Right ventricle myocardium inferior (tissue), 1 donor: ENCODE data around the gene GPR18. TPM values are rescaled to one million over a fixed set of nuclear protein-coding genes. Genes with fewer than 3 reads are reported as not detected.

ENCODE experiments used
- ATAC-seq: fragments of 200-7000 bp; cut with Tn5 transposase; one replicate; pipeline ENCODE4 v1.9.1; 2020; ENCODE audit warnings: mild to moderate bottlenecking, moderate library complexity
- DNase-seq: peaks from one replicate; pipeline ENCODE4 v3.0.0; 2021; ENCODE audit errors: missing footprints
- intact Hi-C: fragments of 100-400 bp; cut with DNase I; formaldehyde crosslinking; loops from one replicate; pipeline ENCODE4 v1.11.0; 2022
- long read RNA-seq: library from polyadenylated mRNA; unstranded; transcript quantifications from one replicate; pipeline ENCODE4 v2.0.0, GENCODE V29; 2021
- total RNA-seq: library from RNA; stranded (reverse); fragmentation: NEBNext Ultra II Directional; extraction: Animal tissue kit (Norgen Biotek cat#: 25700); gene quantifications from one replicate; pipeline ENCODE4 v1.2.1, GENCODE V29; 2021
- donor health status: DM: no; HTN: yes; CAD: no; lungs with severe emphysema.

The GPR18 gene
- total RNA-seq = not detected
- long read RNA-seq = 0 reads

DNA sequence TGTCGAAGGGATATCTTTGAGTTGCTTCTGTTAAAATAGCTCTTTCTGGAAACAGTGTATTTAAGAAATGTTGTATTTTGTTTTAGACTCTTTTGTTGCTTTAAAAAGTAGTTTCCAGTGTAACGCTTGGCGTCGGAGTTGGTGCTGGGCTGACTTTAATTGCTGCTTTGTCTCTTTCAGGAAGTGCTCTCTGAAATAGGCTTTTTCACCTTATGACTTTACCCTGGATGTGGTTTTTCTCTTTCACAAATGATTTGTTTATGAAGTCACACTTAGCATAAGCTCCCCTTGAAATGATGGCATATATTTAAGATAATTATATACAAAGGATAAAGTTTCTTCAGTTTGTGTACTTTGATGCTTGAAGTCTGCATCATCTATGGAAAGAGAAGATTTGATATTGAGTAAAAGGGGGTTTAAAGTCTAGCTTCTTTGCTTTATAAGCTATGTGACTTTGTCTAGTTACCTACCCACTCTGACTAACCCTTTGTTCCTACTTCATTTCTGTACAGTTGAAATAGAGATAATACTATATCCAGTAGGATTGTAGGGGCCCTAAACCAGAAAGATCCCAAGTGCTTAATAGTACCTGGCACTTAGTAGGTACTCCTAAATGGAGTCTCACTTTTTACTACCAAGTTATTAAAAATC is at the start of gene GPR18:
Gene GPR18 (minus strand): TSS at position 170 of the 651 bp plus-strand sequence. CDS start 2,507 bp downstream, outside the sequence.
- no peak for DNase-seq
- intact Hi-C loops = no loop called here
- ATAC-seq = no peak

GRCh38 chr13:99307648-99308339 is 49.6 kb upstream of the GPR18 start:
- ATAC-seq (no peak), DNase-seq (no peak)
- intact Hi-C loops = no loop called here

GRCh38 chr13:99307247-99307646 is 49.1 kb upstream of the GPR18 start, which contains the start of gene GPR183:
Gene GPR183, minus strand, starts transcription at chr13:99307399. Its CDS starts 11,254 bp downstream, at chr13:99296145.
- intact Hi-C loops = no loop called here
- ATAC-seq (peak; percentile 70), DNase-seq (no peak)

GRCh38 chr13:99305566-99305965 is 47.4 kb upstream of the GPR18 start:
- DNase-seq (no peak), ATAC-seq (no peak)
- intact Hi-C loops = no loop called here

DNA sequence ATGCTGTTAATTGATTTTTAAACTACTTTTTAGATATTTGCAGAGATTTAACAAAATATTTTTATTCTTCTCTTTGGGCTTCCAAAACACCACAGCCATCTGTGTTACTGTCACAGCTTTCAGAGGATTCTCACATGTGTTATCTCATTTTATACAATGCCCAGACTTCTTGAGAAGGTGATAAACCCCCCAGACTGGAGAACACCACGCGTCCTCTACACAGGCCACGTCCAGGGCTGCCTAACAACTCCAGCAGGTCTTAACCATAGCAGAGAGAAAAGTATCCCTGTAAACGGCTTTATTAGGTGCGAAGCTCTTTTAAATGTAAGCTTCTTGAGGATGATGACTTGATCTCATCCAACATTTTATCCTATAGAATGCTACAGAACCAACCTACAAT is 47.0 kb upstream of the GPR18 start:
- DNase-seq = no peak
- no peak for ATAC-seq
- intact Hi-C loops = no loop called here

- intact Hi-C loops = no loop called here
- no peak for DNase-seq
- no peak for ATAC-seq
Observed at GRCh38 chr13:99304541-99304940, 46.4 kb upstream of the GPR18 start.

- intact Hi-C loops = no loop called here
- ATAC-seq (peak; percentile 27), DNase-seq (no peak)
Observed at GRCh38 chr13:99303863-99304521, 45.8 kb upstream of the GPR18 start.

- DNase-seq = no peak
- intact Hi-C loops = no loop called here
- ATAC-seq = no peak
Observed at GRCh38 chr13:99302637-99303505, 44.7 kb upstream of the GPR18 start.

DNA sequence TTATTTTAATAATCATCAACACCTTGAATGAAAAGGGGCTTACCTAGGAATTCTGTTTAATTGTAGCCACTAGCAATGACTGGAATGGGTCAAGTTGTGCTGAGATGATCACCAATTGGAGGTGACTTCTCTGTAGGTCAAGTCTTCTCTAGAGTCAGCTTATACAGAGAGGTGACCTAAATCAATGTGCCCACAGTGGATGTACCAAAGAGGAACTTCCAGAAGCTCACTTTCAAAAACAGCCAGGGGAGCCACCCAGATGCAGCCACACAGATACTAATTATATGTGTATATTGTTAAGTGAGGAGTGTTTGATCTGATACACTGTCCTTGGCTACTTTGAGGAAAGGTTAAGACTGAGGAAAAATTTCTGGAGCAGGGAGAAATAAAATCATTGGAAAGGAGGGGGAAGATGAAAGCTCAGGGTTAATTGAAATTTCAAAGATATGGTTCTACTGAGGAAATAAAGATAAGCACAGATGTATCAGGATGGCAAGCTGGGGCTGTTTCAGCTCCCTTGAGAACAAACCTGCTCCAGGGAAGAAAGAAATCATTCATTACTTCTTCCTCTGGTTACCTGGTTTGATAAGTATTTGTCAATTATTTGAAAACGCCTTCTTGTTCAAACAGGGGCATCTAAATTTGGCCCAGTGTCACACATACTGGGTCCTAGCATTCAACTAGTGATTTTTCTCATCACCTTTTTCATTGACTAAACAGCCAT is 43.9 kb upstream of the GPR18 start:
- intact Hi-C loops = no loop called here
- no peak for ATAC-seq
- no peak for DNase-seq

DNA sequence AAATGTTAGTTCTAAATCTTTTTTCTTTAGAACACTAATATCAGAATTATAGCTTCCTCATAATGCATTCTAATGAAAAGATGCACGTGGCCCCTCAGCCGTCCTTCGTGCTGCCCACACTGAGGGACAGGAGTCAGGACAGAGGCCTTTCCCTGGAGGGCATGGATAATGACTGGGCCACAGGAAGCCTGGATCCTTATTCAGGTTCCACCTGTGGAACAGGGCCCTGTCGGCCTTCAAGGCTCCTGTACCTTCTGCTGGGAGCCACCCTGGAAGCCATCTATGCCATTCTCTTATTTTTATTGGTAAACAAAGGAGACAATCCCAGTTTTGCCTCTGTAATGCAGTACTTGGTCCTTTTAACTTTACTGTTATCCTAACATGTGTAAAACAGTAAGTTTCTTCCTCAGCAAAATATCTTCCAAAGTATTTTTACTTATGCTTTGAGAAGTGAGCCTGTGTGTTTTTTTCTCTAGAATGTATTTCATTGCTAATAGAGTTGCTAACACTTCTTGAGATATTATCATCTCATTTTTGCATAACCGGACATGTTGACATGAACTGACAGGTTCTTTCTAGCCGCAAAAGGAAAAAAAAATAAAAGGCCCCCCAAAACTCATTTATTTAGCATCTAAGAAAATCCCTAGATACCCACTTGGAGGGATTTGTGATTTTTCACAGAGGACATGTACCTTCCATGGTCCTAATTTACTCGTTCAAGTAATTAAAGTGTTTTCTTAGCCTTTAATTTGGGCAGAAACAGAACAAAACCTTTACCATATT is 43.1 kb upstream of the GPR18 start:
- intact Hi-C loops = no loop called here
- DNase-seq = no peak
- ATAC-seq = no peak

DNA sequence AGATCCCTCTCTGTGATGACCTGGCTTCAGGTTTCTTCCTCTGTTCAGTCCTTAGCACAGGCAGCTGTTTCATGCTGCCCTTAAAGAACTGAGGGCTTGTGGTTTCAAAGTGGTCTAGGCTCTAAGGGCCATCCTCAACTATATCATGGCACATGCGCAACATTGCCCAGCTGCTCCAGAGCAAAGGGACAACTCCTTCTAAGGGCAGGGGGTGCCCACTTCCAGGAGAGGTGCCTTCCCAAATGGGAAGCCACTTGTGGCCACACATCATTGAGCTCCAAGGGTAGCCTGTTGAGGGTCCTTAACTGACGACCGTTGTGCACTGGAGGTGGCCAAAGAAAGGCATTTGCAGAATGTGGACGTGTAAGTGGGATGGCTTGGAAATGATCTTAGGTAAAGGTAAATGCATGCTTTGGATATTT is 41.8 kb upstream of the GPR18 start:
- intact Hi-C loops = no loop called here
- DNase-seq (no peak), ATAC-seq (no peak)

DNA sequence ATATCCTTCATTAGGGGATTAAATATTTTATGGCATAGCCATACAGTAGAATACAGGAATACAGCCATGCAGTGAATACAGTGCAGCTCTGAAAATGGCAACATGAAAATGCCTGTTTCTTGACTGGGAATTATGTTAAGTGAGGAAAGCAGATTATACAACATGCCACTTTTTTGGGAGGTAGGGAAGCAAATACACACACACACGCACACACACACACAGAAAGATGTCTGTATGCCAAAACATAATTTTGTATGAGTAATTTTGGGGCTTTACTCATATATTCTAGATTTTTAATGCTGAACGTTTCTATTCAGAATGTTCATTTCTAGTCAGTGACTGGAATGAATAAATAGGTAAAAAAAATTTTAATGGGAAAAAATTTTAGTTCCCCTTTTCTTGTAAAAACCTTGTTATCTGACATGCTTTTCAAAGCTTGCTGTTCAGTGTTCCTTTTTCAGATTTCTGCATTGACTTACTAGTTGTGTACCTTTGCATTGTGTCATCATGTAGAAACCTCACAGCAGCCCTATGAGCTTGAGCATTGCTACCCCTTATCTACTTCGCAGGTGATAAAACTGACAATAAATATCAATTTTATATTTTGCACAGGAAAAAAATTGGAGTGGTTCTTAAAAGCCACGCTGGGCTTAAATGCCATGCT is 41.2 kb upstream of the GPR18 start:
- ATAC-seq (no peak), DNase-seq (no peak)
- intact Hi-C loops = no loop called here

GRCh38 chr13:99298056-99298455 is 39.9 kb upstream of the GPR18 start:
- ATAC-seq (no peak), DNase-seq (no peak)
- intact Hi-C loops = no loop called here

DNA sequence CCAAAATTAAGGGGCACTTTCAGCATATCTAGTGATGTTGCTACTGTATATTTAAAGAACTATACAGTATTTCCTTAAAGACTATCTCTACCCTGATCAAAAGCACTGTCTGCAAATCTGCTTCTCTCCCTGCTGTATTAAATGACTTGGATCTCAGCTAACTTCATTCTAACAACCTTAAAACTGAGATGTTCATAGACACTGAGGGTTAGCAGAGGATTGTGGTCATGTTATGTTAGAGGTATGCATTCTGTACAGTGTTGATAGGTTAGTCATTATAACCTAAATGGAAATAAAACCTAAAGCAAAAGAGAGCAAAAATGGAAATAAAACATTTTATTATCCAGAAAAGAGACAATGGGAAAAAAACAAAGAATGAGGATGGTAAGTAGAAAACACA is 39.2 kb upstream of the GPR18 start:
- intact Hi-C loops = no loop called here
- no peak for ATAC-seq
- no peak for DNase-seq

- intact Hi-C loops = no loop called here
- ATAC-seq = no peak
- DNase-seq = no peak
Observed at GRCh38 chr13:99296398-99296797, 38.2 kb upstream of the GPR18 start.

DNA sequence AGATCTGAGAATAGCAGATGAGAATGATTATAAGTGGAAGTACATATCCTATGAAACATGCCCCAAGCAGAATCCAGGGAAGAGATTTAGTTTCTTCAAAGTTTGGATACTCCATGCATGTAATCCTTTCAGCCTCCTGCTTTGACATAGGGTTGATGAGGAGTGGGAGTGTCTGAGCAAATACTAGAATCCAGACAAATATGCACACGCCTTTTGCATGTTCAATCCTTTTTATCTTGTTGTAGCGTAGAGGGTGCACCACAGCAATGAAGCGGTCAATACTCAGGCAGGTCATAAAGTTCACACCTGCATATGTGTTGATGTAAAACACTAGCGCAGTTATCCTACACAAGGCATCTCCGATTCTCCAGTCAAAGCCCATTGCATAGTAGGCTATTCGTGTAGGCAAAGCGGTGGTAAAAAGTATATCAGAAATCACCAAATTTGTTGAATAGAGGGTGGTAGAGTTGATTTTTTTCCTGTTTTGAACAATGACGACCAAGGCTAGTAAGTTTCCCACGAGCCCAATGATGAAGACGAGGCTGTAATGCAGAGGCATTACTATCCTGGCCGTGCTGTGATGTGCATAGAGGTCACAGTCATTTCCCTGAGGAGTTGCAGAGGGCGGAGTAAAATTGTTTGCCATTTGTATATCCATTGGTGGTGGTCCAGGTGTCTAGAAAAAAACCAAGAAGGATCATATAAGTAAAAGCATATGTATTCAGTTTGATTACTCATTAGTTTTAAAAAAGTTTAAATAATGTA is 37.5 kb upstream of the GPR18 start:
- DNase-seq (no peak), ATAC-seq (no peak)
- intact Hi-C loops = no loop called here

DNA sequence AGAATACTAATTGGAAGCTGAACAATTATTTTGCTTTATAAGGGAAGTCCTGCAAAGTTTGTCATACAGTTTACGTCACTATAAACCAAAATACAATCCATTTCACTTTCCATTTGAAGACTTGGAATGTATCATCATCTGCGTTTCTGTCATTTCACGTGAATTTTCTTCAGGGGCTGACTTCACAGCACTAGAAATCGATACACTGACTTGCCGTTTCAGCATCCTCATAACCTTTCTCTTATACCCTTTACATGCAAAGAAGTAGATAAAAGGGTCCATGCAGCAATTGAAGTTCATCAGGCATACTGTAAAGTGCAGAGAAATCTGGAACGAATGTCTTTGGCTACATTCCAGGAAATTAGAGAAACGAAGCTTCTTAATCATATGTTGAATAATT is 36.8 kb upstream of the GPR18 start:
- intact Hi-C loops = no loop called here
- ATAC-seq (no peak), DNase-seq (no peak)
